CD14-positive monocyte (primary cell): ENCODE measurements around the gene HLA-DRB1. TPM values are rescaled to one million over a fixed set of nuclear protein-coding genes. Genes with fewer than 3 reads are reported as not detected.

Source experiments
- DNase-seq, 3 donors: peaks; one replicate each; pipeline ENCODE4 v3.0.0-alpha.2; 2011 to 2022
- H2AFZ ChIP-seq: 2 replicates; pipeline ENCODE4 v1.6.0; 2012; ENCODE audit warnings: mild to moderate bottlenecking, low read depth, low read length, inconsistent platforms; ENCODE audit not compliant: insufficient read depth, poor library complexity, severe bottlenecking
- H3K27ac ChIP-seq, 2 donors: 1 replicate in 1 of 2; 2 replicates in 1 of 2; pipeline ENCODE4 v1.5.1; 2012 to 2013; ENCODE audit warnings: low read length in 2 of 2, control low read depth in 1 of 2, inconsistent platforms in 1 of 2, low read depth in 1 of 2, mild to moderate bottlenecking in 1 of 2
- H3K27me3 ChIP-seq, 2 donors: one replicate each; pipeline versions ENCODE4 v1.6.0 to v1.6.1; 2011 to 2013; ENCODE audit warnings: low read length in 2 of 2; ENCODE audit not compliant: control insufficient read depth in 2 of 2, insufficient read depth in 2 of 2
- H3K36me3 ChIP-seq, 2 donors: replicated peaks in 1 of 2; 1 replicate in 1 of 2; 2 replicates in 1 of 2; pipeline versions ENCODE4 v1.5.1 to v1.6.1; 2012 to 2013; ENCODE audit warnings: low read length in 2 of 2, control low read depth in 1 of 2, inconsistent platforms in 1 of 2, mild to moderate bottlenecking in 1 of 2; ENCODE audit not compliant: insufficient read depth in 2 of 2, control insufficient read depth in 1 of 2
- H3K4me1 ChIP-seq, 2 donors: 1 replicate in 1 of 2; 2 replicates in 1 of 2; pipeline versions ENCODE4 v1.5.1 to v1.6.1; 2012 to 2013; ENCODE audit warnings: low read length in 2 of 2, control low read depth in 1 of 2, inconsistent platforms in 1 of 2, mild to moderate bottlenecking in 1 of 2, moderate library complexity in 1 of 2; ENCODE audit not compliant: insufficient read depth in 2 of 2, control insufficient read depth in 1 of 2
- H3K4me2 ChIP-seq: replicated peaks from 2 replicates; pipeline ENCODE3; 2012; ENCODE audit warnings: low read length, moderate library complexity, mild to moderate bottlenecking; ENCODE audit not compliant: poor library complexity, severe bottlenecking; ENCODE audit errors: extremely low read depth
- H3K4me3 ChIP-seq, 3 experiments: fragments of 200-600 bp in 1 of 3; sonication (generic) in 1 of 3; replicated peaks in 1 of 3; 1 replicate in 2 of 3; 2 replicates in 1 of 3; pipeline ENCODE4 v1.5.1; 2011 to 2013; ENCODE audit warnings: low read length in 3 of 3, mild to moderate bottlenecking in 3 of 3, control low read depth in 2 of 3, low read depth in 2 of 3, inconsistent platforms in 1 of 3, moderate library complexity in 1 of 3
- H3K79me2 ChIP-seq: 2 replicates; pipeline ENCODE4 v1.6.0; 2012; ENCODE audit warnings: mild to moderate bottlenecking, control low read depth, inconsistent platforms, low read length, moderate library complexity; ENCODE audit not compliant: insufficient read depth
- H3K9ac ChIP-seq: 2 replicates; pipeline ENCODE4 v1.6.0; 2017; ENCODE audit warnings: low read length, mild to moderate bottlenecking; ENCODE audit not compliant: insufficient read depth, poor library complexity, severe bottlenecking
- H3K9me3 ChIP-seq, 2 donors: replicated peaks in 1 of 2; 1 replicate in 1 of 2; 2 replicates in 1 of 2; pipeline versions ENCODE4 v1.5.1 to v1.6.1; 2012 to 2013; ENCODE audit warnings: low read length in 2 of 2, control low read depth in 1 of 2; ENCODE audit not compliant: control insufficient read depth in 1 of 2, insufficient read depth in 1 of 2
- H4K20me1 ChIP-seq: 2 replicates; pipeline ENCODE4 v1.6.0; 2012; ENCODE audit warnings: mild to moderate bottlenecking, low read length, control low read depth, moderate library complexity; ENCODE audit not compliant: insufficient read depth
- H3K27ac Mint-ChIP-seq, 7 donors: one replicate each; pipeline ENCODE4 v1.8.0; 2020; ENCODE audit warnings: mild to moderate bottlenecking in 7 of 7, mixed read lengths in 7 of 7, moderate library complexity in 6 of 7, inconsistent platforms in 2 of 7
- H3K27me3 Mint-ChIP-seq, 3 donors: one replicate each; pipeline ENCODE4 v1.8.0; 2021 to 2022; ENCODE audit warnings: low read depth in 3 of 3, mild to moderate bottlenecking in 3 of 3, mixed read lengths in 3 of 3, moderate library complexity in 3 of 3, inconsistent platforms in 1 of 3
- H3K36me3 Mint-ChIP-seq, 2 donors: one replicate each; pipeline ENCODE4 v1.8.0; 2020; ENCODE audit warnings: mixed read lengths in 2 of 2, inconsistent platforms in 1 of 2, mild to moderate bottlenecking in 1 of 2
- H3K4me1 Mint-ChIP-seq: one replicate; pipeline ENCODE4 v1.8.0; 2020; ENCODE audit warnings: mild to moderate bottlenecking, mixed read lengths
- H3K4me3 Mint-ChIP-seq, 2 donors: one replicate each; pipeline ENCODE4 v1.8.0; 2020; ENCODE audit warnings: mild to moderate bottlenecking in 2 of 2, mixed read lengths in 2 of 2, moderate library complexity in 1 of 2
- H3K9me3 Mint-ChIP-seq, 7 donors: one replicate each; pipeline ENCODE4 v1.8.0; 2020 to 2022; ENCODE audit warnings: mixed read lengths in 7 of 7, mild to moderate bottlenecking in 6 of 7, moderate library complexity in 6 of 7, inconsistent platforms in 2 of 7
- WGBS: methylation state at CpG from one replicate; pipeline ENCODE4 v1.1.5; 2013; ENCODE audit warnings: missing lambda C conversion rate; ENCODE audit not compliant: insufficient coverage; 5-methylcytosine and 5-hydroxymethylcytosine counted together
- intact Hi-C, 2 donors: fragments of 100-400 bp; cut with micrococcal nuclease; formaldehyde crosslinking; loops; one replicate each; pipeline versions ENCODE4 v1.15.0 to v1.15.1; 2023
- polyA plus RNA-seq, 3 donors: library from polyadenylated mRNA; depleted of rRNA in 1 of 3; unstranded in 2 of 3; stranded (reverse) in 1 of 3; fragments of 300-500 nt in 2 of 3; fragments of >200 nt in 1 of 3; fragmentation: Illumina TruSeq in 2 of 3; gene quantifications; 1 replicate in 2 of 3; 2 replicates in 1 of 3; pipeline ENCODE4 v1.2.3, GENCODE V29; 2012 to 2021
- TF ChIP-seq, protein P1 (sequence below): fragments of 200-600 bp; IDR thresholded peaks from one replicate; pipeline ENCODE4 v1.8.0; 2022; ENCODE audit warnings: antibody characterized with exemption, mild to moderate bottlenecking

HLA-DRB1 gene
- polyA plus RNA-seq, 3 donors: 928 to 2,792 (median 2,645) TPM

DNA sequence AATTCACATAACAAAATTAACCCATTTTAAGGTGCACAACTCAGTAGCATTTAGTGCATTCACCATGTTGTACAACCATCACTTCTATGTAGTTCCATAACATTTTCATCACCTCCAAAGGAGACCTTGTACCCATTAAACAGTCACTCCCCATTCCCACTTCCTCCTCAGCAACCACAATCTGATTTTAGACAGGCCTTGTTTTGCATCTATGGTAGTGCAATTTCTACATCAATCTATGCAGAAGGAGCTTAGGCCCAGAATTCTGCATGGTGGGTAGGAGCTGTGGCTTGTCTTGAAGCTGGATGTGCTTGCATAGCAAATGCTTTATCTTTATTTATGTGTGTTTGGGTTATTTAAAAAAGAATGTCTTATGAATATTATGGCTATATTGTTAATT, 34.0 kb upstream of the HLA-DRB1 start:
- Histone ChIP-seq H3K9me3 (no peaks in the 10 kb centered on the region), H3K4me2 (peak overlapping the region; percentile 57), H3K36me3 (no peaks in the 10 kb centered on the region), H3K79me2 (no peaks in the 10 kb centered on the region), H3K4me3 (peak overlapping the region in 1 of 3 experiments; percentile 36), H4K20me1 (no peaks in the 10 kb centered on the region), H2AFZ (no peak overlapping the region), H3K9ac (peak overlapping the region; percentile 6), H3K4me1 (peaks cover 40 to 52% of the 10 kb centered on the region in 2 donors), H3K27ac (peak overlapping the region in 1 of 2 donors; percentile 90), H3K27me3 (no peaks in the 10 kb centered on the region)
- Mint-ChIP-seq H3K36me3 (peaks cover 0 to 3% of the 10 kb centered on the region in 2 donors), H3K27me3 (peaks cover 0 to 6% (median 0%) of the 10 kb centered on the region in 3 donors), H3K27ac (peak overlapping the region; percentile 97 to 99 (median 98)), H3K4me1 (peaks cover 59% of the 10 kb centered on the region), H3K4me3 (peak overlapping the region in 1 of 2 donors; percentile 53), H3K9me3 (peaks cover 0 to under 1% (median 0%) of the 10 kb centered on the region in 7 donors)
- TF ChIP-seq, protein P1, sequence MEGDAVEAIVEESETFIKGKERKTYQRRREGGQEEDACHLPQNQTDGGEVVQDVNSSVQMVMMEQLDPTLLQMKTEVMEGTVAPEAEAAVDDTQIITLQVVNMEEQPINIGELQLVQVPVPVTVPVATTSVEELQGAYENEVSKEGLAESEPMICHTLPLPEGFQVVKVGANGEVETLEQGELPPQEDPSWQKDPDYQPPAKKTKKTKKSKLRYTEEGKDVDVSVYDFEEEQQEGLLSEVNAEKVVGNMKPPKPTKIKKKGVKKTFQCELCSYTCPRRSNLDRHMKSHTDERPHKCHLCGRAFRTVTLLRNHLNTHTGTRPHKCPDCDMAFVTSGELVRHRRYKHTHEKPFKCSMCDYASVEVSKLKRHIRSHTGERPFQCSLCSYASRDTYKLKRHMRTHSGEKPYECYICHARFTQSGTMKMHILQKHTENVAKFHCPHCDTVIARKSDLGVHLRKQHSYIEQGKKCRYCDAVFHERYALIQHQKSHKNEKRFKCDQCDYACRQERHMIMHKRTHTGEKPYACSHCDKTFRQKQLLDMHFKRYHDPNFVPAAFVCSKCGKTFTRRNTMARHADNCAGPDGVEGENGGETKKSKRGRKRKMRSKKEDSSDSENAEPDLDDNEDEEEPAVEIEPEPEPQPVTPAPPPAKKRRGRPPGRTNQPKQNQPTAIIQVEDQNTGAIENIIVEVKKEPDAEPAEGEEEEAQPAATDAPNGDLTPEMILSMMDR: no peak
- intact Hi-C loops: no loop called here
- peak; percentile 54 to 74 (median 70) for DNase-seq

DNA sequence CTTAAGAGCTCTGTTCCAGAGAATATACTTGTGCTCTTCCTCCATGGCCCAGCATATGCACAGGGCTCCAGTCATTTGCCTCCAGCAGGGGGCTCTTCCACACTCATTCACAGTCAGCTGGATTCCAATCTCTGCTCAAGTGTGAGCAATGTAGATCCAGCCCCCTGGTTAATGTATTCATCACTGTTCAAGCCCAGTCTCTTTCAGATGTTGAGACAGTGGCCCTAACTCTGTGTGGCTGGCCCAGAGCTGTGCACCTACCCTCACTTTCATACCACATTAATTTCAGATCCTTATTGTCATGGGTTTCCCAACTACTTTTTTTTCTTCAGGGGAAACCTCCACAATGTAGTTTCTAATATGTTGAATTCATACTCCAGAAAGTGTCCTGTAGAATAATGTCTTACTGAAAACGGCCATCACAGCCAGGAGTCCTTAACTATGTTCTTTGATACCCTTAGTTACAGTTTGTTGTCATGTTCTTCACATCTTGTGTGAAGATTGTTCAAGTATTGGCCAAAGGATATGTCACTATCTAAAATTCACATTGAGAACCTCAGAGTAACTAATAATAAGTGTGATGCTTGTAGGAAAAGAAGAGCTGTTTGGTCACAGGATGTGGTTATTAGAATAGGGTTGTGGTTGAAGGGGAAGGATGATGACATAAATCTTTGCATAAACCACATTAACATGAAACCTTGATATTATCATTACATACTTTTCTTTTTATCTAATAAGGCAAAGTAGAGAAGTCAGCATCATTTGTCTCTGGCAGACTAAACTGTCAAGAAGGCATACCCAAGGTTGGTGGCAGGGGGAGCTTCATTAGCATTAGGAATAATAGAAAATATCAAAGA, 33.1 kb upstream of the HLA-DRB1 start:
- Mint-ChIP-seq H3K4me1 (peaks cover 51% of the 10 kb centered on the region), H3K4me3 (peak overlapping the region; percentile 63 to 76), H3K27ac (peak overlapping the region; percentile 97 to 99 (median 98)), H3K36me3 (peaks cover 0 to 6% of the 10 kb centered on the region in 2 donors), H3K27me3 (peaks cover 0 to 6% (median 0%) of the 10 kb centered on the region in 3 donors), H3K9me3 (peaks cover 0 to 7% (median under 1%) of the 10 kb centered on the region in 7 donors)
- WGBS: no CpG with 5 or more reads among the region's 1 CpG
- peaks cover 39 to 46% of the 10 kb centered on the region in 2 donors for H3K4me1 ChIP-seq
- peaks cover 0 to 6% of the 10 kb centered on the region in 2 donors for H3K9me3 ChIP-seq
- H3K27me3 ChIP-seq: no peaks in the 10 kb centered on the region
- H2AFZ ChIP-seq: no peak overlapping the region
- peak; percentile 88 to 93 (median 91) for DNase-seq
- peak overlapping the region; percentile 38 for H3K9ac ChIP-seq
- H3K79me2 ChIP-seq: no peaks in the 10 kb centered on the region
- H4K20me1 ChIP-seq: no peaks in the 10 kb centered on the region
- peak overlapping the region in 1 of 3 experiments; percentile 37 for H3K4me3 ChIP-seq
- TF ChIP-seq, protein P1: peak; percentile 74
- no peaks in the 10 kb centered on the region for H3K36me3 ChIP-seq
- intact Hi-C loops: no loop called here
- H3K4me2 ChIP-seq: peak overlapping the region; percentile 57
- peak overlapping the region; percentile 83 to 90 for H3K27ac ChIP-seq
